NB4 (cell line): ENCODE results near the gene MIB1.

ENCODE experiments used
- DNase-seq: peaks from one replicate; pipeline ENCODE4 v3.0.0; 2010; ENCODE audit warnings: low read depth
- H3K4me3 ChIP-seq: one replicate; pipeline ENCODE4 v1.5.1; 2011; ENCODE audit warnings: mild to moderate bottlenecking, low read depth, low read length, moderate library complexity
- MYC ChIP-seq: IDR thresholded peaks from 2 replicates; pipeline ENCODE4 v1.6.1; 2011; ENCODE audit warnings: low read depth, low read length
- POLR2A ChIP-seq: IDR thresholded peaks from 2 replicates; pipeline ENCODE4 v1.6.1; 2011; ENCODE audit warnings: mild to moderate bottlenecking; ENCODE audit not compliant: insufficient read length; ENCODE audit errors: extremely low read depth
- TF ChIP-seq, protein P1 (sequence below): IDR thresholded peaks from one replicate; pipeline ENCODE4 v1.5.1; 2012; ENCODE audit warnings: low read depth, low read length
- TF ChIP-seq, protein P2 (sequence below): IDR thresholded peaks from 2 replicates; pipeline ENCODE4 v1.6.1; 2011; ENCODE audit warnings: low read depth, low read length

The MIB1 gene

GRCh38 chr18:21868770-21869169 lies 128.2 kb downstream of the MIB1 start:
- no peak for DNase-seq
- no peak overlapping the region for H3K4me3 ChIP-seq
- TF ChIP-seq, protein P1, sequence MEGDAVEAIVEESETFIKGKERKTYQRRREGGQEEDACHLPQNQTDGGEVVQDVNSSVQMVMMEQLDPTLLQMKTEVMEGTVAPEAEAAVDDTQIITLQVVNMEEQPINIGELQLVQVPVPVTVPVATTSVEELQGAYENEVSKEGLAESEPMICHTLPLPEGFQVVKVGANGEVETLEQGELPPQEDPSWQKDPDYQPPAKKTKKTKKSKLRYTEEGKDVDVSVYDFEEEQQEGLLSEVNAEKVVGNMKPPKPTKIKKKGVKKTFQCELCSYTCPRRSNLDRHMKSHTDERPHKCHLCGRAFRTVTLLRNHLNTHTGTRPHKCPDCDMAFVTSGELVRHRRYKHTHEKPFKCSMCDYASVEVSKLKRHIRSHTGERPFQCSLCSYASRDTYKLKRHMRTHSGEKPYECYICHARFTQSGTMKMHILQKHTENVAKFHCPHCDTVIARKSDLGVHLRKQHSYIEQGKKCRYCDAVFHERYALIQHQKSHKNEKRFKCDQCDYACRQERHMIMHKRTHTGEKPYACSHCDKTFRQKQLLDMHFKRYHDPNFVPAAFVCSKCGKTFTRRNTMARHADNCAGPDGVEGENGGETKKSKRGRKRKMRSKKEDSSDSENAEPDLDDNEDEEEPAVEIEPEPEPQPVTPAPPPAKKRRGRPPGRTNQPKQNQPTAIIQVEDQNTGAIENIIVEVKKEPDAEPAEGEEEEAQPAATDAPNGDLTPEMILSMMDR = no peak
- TF ChIP-seq MYC = no peak
- no peak for TF ChIP-seq POLR2A
- TF ChIP-seq, protein P2, sequence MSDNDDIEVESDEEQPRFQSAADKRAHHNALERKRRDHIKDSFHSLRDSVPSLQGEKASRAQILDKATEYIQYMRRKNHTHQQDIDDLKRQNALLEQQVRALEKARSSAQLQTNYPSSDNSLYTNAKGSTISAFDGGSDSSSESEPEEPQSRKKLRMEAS = no peak

DNA sequence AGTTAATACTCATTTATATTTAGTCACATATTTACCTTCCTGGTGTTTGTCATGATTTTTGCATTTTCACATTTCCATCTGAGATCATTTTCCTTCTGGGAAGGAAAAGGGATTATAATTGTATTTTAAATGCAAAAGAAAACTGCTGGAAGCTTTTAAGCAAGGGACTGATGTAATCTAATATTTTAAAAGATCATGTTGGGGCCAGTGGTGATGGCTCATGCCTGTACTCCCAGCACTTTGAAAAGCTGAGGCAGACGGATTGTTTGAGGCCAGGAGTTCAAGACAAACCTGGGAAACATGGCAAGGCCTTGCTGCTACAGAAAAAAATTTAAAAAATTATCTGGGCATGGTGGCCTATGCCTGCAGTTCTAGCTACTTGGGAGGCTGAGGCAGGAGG lies 149.0 kb downstream of the MIB1 start:
- no peak for DNase-seq
- TF ChIP-seq MYC (no peak), POLR2A (no peak)
- TF ChIP-seq, protein P1 = no peak
- TF ChIP-seq, protein P2 = no peak
- H3K4me3 ChIP-seq = no peak overlapping the region

DNA sequence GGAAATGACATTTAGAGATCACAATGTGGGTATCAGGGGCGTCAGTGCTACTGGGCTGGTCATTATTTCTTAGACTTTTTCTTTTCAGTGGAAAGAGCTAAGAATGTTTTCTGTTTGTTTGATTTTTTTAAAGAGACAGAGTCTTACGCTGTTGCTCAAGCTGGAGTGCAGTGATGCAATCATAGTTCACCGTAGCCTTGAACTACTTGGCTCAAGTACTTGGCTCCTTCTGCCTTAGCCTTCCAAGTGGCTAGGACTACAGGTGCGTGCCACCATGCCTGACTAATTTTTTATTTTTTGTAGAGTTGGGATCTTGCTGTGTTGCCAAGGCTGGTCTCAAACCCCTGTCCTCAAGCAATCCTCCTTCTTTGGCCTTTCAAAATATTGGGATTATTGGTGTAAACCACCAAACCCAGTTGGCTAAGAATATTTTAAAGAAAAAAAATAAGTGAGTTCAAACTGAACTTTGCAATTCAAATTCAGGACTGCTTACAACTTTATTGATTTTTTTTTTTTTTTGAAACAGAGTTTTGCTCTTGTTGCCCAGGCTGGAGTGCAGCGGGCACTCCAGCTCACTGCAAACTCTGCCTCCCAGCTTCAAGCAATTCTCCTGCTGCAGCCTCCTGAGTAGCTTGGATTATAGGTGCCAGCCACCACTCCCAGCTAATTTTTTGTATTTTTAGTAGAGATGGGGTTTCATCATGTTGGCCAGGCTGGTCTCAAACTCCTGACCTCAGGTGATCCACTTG lies 154.2 kb downstream of the MIB1 start:
- TF ChIP-seq, protein P2 = no peak
- TF ChIP-seq MYC = no peak
- no peak for TF ChIP-seq POLR2A
- TF ChIP-seq, protein P1 = no peak
- H3K4me3 ChIP-seq = no peak overlapping the region
- peak; percentile 31 for DNase-seq

DNA sequence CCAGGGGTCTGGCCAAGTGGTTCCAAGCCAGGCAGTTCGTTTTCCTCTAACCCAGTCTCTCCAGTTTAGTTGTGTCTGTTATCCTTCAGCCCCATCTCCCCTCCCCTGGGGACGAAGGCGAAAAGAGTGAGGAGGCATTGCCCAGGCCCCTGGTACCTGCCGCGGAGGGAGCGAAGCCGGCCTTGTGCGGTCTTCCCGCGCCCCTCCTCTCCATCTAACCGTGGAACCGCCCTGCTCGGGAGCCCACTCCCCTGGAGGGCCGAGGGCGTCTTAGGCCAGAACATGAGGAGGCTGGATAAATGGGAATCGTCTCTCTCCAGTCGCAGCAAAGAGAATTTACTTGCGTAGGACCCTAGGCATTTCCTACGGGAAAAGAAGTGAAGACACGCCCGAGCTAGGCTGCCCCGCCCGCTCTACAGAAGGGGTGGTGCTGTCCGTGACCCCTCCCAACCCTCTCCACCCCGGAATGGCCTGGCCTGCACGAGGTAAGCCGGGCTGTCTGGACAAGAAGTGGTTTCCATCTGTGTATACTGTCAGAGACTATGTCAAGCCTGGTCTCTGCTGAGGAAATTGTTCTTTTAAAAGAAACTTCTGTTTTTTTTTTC lies 156.2 kb downstream of the MIB1 start:
- TF ChIP-seq, protein P2 = no peak
- no peak for TF ChIP-seq MYC
- TF ChIP-seq, protein P1 = no peak
- no peak for TF ChIP-seq POLR2A
- no peak for DNase-seq
- H3K4me3 ChIP-seq = no peak overlapping the region

DNA sequence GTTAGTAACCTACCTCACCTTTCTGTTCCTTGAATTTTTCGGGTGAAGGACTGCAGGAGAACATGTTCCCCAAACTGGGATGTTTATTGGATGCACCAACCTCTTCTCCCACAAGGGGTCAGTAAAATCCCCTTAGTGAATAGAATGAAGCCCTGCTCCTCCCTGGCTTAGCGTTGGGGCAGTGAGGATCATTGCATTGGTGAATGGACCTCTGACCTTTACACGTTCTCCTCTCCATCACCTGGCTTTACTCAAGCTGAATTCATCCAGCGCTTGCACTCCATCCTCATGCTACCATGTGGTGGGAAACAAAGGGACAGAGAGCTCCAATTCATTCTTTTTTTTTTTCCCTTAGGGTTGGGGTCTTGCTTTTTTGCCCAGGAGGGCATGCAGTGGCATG lies 157.2 kb downstream of the MIB1 start:
- H3K4me3 ChIP-seq = no peak overlapping the region
- TF ChIP-seq, protein P1 = peak; percentile 73
- no peak for TF ChIP-seq MYC
- peak; percentile 53 for DNase-seq
